IMR-90 (cell line): Measurements from ENCODE around the gene SLC12A8. TPM values are rescaled to one million over a fixed set of nuclear protein-coding genes. Genes with fewer than 3 reads are reported as not detected.

ENCODE experiments used
- ATAC-seq: fragments of 200-7000 bp; cut with Tn5 transposase; 2 replicates; pipeline ENCODE4 v1.9.1; 2020; ENCODE audit warnings: low read depth, mild to moderate bottlenecking, moderate library complexity
- BruUV-seq: library from RNA; stranded (reverse); fragments of 400-500 nt; replicated peaks from 2 replicates; lab custom pipeline; 2021; lab: Mats Ljungman, UMichigan
- CTCF ChIA-PET: fragments of 300-600 bp; formaldehyde crosslinking; extraction: SDS; loops from one replicate; lab custom pipeline; 2021; ENCODE audit warnings: antibody characterized with exemption; lab: Yijun Ruan, JAX
- POLR2A ChIA-PET: fragments of 300-600 bp; sonication (Branson Sonifier 250); formaldehyde crosslinking; loops from one replicate; lab custom pipeline; 2022; ENCODE audit warnings: antibody characterized with exemption; ENCODE audit not compliant: unreplicated experiment; lab: Charles Lee
- DNase-seq: peaks from one replicate; pipeline ENCODE4 v3.0.0; 2013
- H2AFZ ChIP-seq: replicated peaks from 2 replicates; pipeline ENCODE3; 2013; ENCODE audit warnings: low read length, mild to moderate bottlenecking; ENCODE audit not compliant: poor library complexity
- H2AK5ac ChIP-seq: 2 replicates; pipeline ENCODE4 v1.6.1; 2013; ENCODE audit warnings: low read depth, low read length, inconsistent platforms
- H2AK9ac ChIP-seq: replicated peaks from 2 replicates; pipeline ENCODE3; 2013; ENCODE audit warnings: mild to moderate bottlenecking, low read depth, low read length, moderate library complexity; ENCODE audit not compliant: poor library complexity
- H2BK120ac ChIP-seq: 2 replicates; pipeline ENCODE4 v1.6.1; 2013; ENCODE audit warnings: low read depth, low read length, inconsistent platforms
- H2BK15ac ChIP-seq: 3 replicates; pipeline ENCODE4 v1.6.1; 2013; ENCODE audit warnings: low read depth, low read length, inconsistent platforms
- H2BK20ac ChIP-seq: 2 replicates; pipeline ENCODE4 v1.6.1; 2013; ENCODE audit warnings: low read depth, mild to moderate bottlenecking, inconsistent platforms, low read length, moderate library complexity
- H2BK5ac ChIP-seq: 2 replicates; pipeline ENCODE4 v1.6.1; 2013; ENCODE audit warnings: mild to moderate bottlenecking, low read depth, low read length, inconsistent platforms; ENCODE audit not compliant: poor library complexity, severe bottlenecking
- H3K14ac ChIP-seq: replicated peaks from 2 replicates; pipeline ENCODE4 v1.6.1; 2013; ENCODE audit warnings: low read depth, low read length, inconsistent platforms
- H3K18ac ChIP-seq: 2 replicates; pipeline ENCODE4 v1.6.1; 2013; ENCODE audit warnings: low read depth, low read length, control low read depth
- H3K23ac ChIP-seq: 2 replicates; pipeline ENCODE4 v1.6.1; 2013; ENCODE audit warnings: low read depth, low read length, inconsistent platforms
- H3K27ac ChIP-seq: 2 replicates; pipeline ENCODE4 v1.5.1; 2013; ENCODE audit warnings: mild to moderate bottlenecking, control low read depth, low read length; ENCODE audit not compliant: insufficient read depth
- H3K27me3 ChIP-seq: 2 replicates; pipeline ENCODE4 v1.6.1; 2013; ENCODE audit warnings: low read length; ENCODE audit not compliant: control insufficient read depth, insufficient read depth
- H3K36me3 ChIP-seq: 2 replicates; pipeline ENCODE4 v1.6.1; 2013; ENCODE audit warnings: low read length, mixed read lengths; ENCODE audit not compliant: control insufficient read depth, insufficient read depth
- H3K4ac ChIP-seq: 2 replicates; pipeline ENCODE4 v1.6.1; 2013; ENCODE audit warnings: low read depth, low read length, inconsistent platforms
- H3K4me1 ChIP-seq: 2 replicates; pipeline ENCODE4 v1.6.1; 2013; ENCODE audit warnings: low read length, mixed read lengths; ENCODE audit not compliant: control insufficient read depth, insufficient read depth
- H3K4me2 ChIP-seq: 2 replicates; pipeline ENCODE4 v1.6.1; 2013; ENCODE audit warnings: low read depth, mild to moderate bottlenecking, control low read depth, low read length, moderate library complexity
- H3K4me3 ChIP-seq: 2 replicates; pipeline ENCODE4 v1.5.1; 2013; ENCODE audit warnings: low read depth, mild to moderate bottlenecking, control low read depth, low read length, moderate library complexity; ENCODE audit not compliant: insufficient read depth
- H3K56ac ChIP-seq: 2 replicates; pipeline ENCODE4 v1.6.1; 2013; ENCODE audit warnings: low read length, inconsistent platforms; ENCODE audit not compliant: insufficient read depth; ENCODE audit errors: extremely low read depth
- H3K79me1 ChIP-seq, 2 experiments: 2 replicates each; pipeline ENCODE4 v1.6.1; 2013; ENCODE audit warnings: low read length in 2 of 2, inconsistent platforms in 1 of 2, low read depth in 1 of 2
- H3K9ac ChIP-seq: 2 replicates; pipeline ENCODE4 v1.6.1; 2013; ENCODE audit warnings: low read depth, low read length, control low read depth
- H3K9me1 ChIP-seq: 2 replicates; pipeline ENCODE4 v1.6.1; 2013; ENCODE audit warnings: low read length, inconsistent platforms; ENCODE audit not compliant: insufficient read depth
- H3K9me3 ChIP-seq: 2 replicates; pipeline ENCODE4 v1.6.1; 2013; ENCODE audit warnings: low read length; ENCODE audit not compliant: control insufficient read depth, insufficient read depth
- H4K20me1 ChIP-seq: 2 replicates; pipeline ENCODE4 v1.6.1; 2013; ENCODE audit warnings: low read length, inconsistent platforms; ENCODE audit not compliant: insufficient read depth
- H4K5ac ChIP-seq: 2 replicates; pipeline ENCODE4 v1.6.1; 2013; ENCODE audit warnings: mild to moderate bottlenecking, low read depth, low read length, control low read depth
- H4K8ac ChIP-seq, 2 experiments: 2 replicates each; pipeline ENCODE4 v1.6.1; 2013; ENCODE audit warnings: low read depth in 2 of 2, low read length in 2 of 2, control low read depth in 1 of 2, inconsistent platforms in 1 of 2
- H4K91ac ChIP-seq: 2 replicates; pipeline ENCODE4 v1.6.1; 2013; ENCODE audit warnings: low read depth, low read length, inconsistent platforms; ENCODE audit not compliant: insufficient read depth
- BHLHE40 ChIP-seq: fragments of 150-350 bp; IDR thresholded peaks from 2 replicates; pipeline ENCODE4 v1.6.1; 2016; ENCODE audit warnings: mild to moderate bottlenecking, low read depth, low read length
- CEBPB ChIP-seq: IDR thresholded peaks from 2 replicates; pipeline ENCODE4 v1.6.1; 2012; ENCODE audit warnings: low read depth, low read length, improper control_type of control experiment
- FOS ChIP-seq: fragments of 150-350 bp; IDR thresholded peaks from 2 replicates; pipeline ENCODE4 v1.6.1; 2016; ENCODE audit warnings: low read depth, low read length
- MAZ ChIP-seq: IDR thresholded peaks from 2 replicates; pipeline ENCODE4 v1.6.1; 2012; ENCODE audit warnings: low read depth, mild to moderate bottlenecking, low read length, improper control_type of control experiment, moderate library complexity, borderline replicate concordance
- RAD21 ChIP-seq: IDR thresholded peaks from 2 replicates; pipeline ENCODE4 v1.6.1; 2012; ENCODE audit warnings: low read length, improper control_type of control experiment
- WGBS, 2 experiments: methylation state at CpG; one replicate each; pipeline versions ENCODE4 v1.1.5 to v1.1.7; 2013; ENCODE audit warnings: missing lambda C conversion rate in 2 of 2; ENCODE audit not compliant: insufficient read length in 1 of 2; ENCODE audit errors: extremely low coverage in 2 of 2; 5-methylcytosine and 5-hydroxymethylcytosine counted together
- dilution Hi-C: fragments of 300-500 bp; cut with HindIII; formaldehyde crosslinking; loops from one replicate; pipeline ENCODE4 v1.14.3; 2018; ENCODE audit warnings: low sequenced_read_pairs; ENCODE audit not compliant: unreplicated experiment
- in situ Hi-C: fragments of 300-500 bp; cut with MboI; formaldehyde crosslinking; loops from 3 replicates; pipeline ENCODE4 v1.14.3; 2019; ENCODE audit warnings: low sequenced_read_pairs, inconsistent platforms, mixed read lengths
- intact Hi-C: fragments of 100-400 bp; cut with micrococcal nuclease; formaldehyde crosslinking; loops from 2 replicates; pipeline ENCODE4 v1.10.0; 2022
- polyA plus RNA-seq, 3 experiments: library from polyadenylated mRNA; depleted of rRNA; stranded (reverse); fragments of >200 nt; gene quantifications; 2 replicates each; pipeline ENCODE4 v1.2.3, GENCODE V29; 2012; ENCODE audit warnings: low replicate concordance in 1 of 3
- total RNA-seq: library from RNA; depleted of rRNA; stranded (reverse); fragments of >200 nt; gene quantifications from 2 replicates; pipeline ENCODE4 v1.2.3, GENCODE V29; 2012

Gene SLC12A8
- total and polyA plus RNA-seq, 2 of the 4 experiments (the other 2 are of a cell fraction), result 2.2 to 4.3 TPM

DNA sequence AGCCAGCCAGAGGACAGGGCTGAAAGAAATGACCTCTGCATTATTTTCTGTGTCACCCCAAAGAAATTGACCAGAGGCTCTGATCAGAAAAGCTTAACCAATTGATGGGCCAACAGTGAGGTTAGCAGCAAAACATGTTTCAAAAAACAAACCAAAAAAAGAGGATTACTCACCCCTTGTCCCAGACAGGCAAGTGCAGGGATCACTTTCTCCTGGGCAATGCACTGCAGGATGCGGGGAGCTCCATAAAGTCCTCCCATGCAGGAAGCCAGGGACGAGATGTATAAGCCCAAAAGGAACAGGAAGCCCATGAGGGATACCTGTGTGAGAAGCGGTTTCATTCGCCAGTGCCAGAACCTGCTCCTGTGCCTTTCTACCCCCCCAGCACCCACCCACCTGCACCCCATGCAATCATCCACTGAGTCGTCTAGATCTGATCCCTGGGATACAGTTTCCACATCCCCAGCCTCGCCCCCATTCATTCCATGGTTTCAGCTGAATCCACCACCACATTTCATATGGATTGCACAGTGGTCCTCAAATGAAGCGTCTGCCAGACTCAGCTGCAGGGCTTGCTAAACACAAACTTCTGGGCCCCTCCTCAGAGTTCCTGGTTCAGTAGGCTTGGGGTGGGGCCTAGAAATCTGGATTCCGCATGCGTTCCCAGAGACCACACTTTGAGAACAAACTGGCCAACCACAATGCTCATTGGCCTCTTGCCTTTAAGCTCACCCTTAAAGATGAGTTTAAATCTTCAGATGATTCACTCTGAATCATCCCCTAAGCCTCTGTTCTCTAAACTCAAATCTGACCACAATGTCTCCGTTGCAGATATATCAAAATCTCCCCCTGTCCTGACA lies 102.3 kb downstream of the SLC12A8 start:
- peaks cover 28% of the 10 kb centered on the region for H3K9me1 ChIP-seq
- H3K4me3 ChIP-seq, result no peak overlapping the region
- H3K4me2 ChIP-seq, result peak overlapping the region; percentile 76
- H4K5ac ChIP-seq, result peak overlapping the region; percentile 52
- H2AK9ac ChIP-seq, result peak overlapping the region; percentile 6
- peak overlapping the region; percentile 7 to 82; a peak in 3 of 4 replicates for H4K8ac ChIP-seq
- peak overlapping the region; percentile 71 for H2BK20ac ChIP-seq
- no peaks in the 10 kb centered on the region for H4K20me1 ChIP-seq
- H2AFZ ChIP-seq, result peak overlapping the region; percentile 29
- H3K79me1 ChIP-seq, result 0 out of 4 replicates have a peak, but pooled peaks cover 0 to 8% of the 10 kb centered on the region in 2 experiments
- peak overlapping the region; percentile 97 for H3K18ac ChIP-seq
- DNase-seq (peak; percentile 98), ATAC-seq (peak; percentile 82)
- H2BK15ac ChIP-seq, result peak overlapping the region; percentile 92; the same call in 2 of the 3 replicates
- peak overlapping the region; percentile 70 for H3K14ac ChIP-seq
- H4K91ac ChIP-seq, result peak overlapping the region; percentile 82
- H3K4me1 ChIP-seq, result peaks cover 37% of the 10 kb centered on the region
- peak overlapping the region; percentile 53; the same call in 1 of the 2 replicates for H3K56ac ChIP-seq
- in situ Hi-C loops (no loop called here), intact Hi-C loops (no loop called here), dilution Hi-C loops (no loop called here)
- ChIA-PET POLR2A (interaction anchor here (0.6 to 0.9 kb wide), 4 partner anchors 9 to 85 kb away, joined by 3 to 5 read pairs (median 3); no protein-coding TSS in a partner anchor), CTCF (interaction anchor here (0.6 kb wide), 1 partner anchor 29 kb away, joined by 3 read pairs; no protein-coding TSS in a partner anchor)
- peak overlapping the region; percentile 89 for H3K4ac ChIP-seq
- no peaks in the 10 kb centered on the region for H3K27me3 ChIP-seq
- no TSS peak for BruUV-seq
- WGBS, 2 experiments, result 41% methylated on average over 7 of the region's 10 CpGs; no CpG with 5 or more reads in 1 of the 2 experiments
- H3K9ac ChIP-seq, result no peak overlapping the region
- peak overlapping the region; percentile 84 for H2BK5ac ChIP-seq
- H3K27ac ChIP-seq, result peak overlapping the region; percentile 76
- H2AK5ac ChIP-seq, result peak overlapping the region; percentile 80
- peak; percentile 24; the same call in 1 of the 2 replicates for TF ChIP-seq BHLHE40
- TF ChIP-seq MAZ, result no peak
- TF ChIP-seq CEBPB, result peak; percentile 36; the same call in 1 of the 2 replicates
- TF ChIP-seq RAD21, result no peak
- peak; percentile 98 for TF ChIP-seq FOS
- H2BK120ac ChIP-seq, result peak overlapping the region; percentile 91
- H3K9me3 ChIP-seq, result no peaks in the 10 kb centered on the region
- H3K36me3 ChIP-seq, result no peaks in the 10 kb centered on the region
- peak overlapping the region; percentile 74 for H3K23ac ChIP-seq
